GM18517 (cell line): ENCODE measurements around the gene MRPL3.
A peak's percentile ranks its signal among the peaks of the same experiment; 100 is the strongest.

Source experiments
- ATAC-seq: cut with Tn5 transposase; IDR thresholded peaks from one replicate; pipeline ENCODE4 v1.9.1; 2021; ENCODE audit warnings: mild to moderate bottlenecking, moderate library complexity; ENCODE audit not compliant: unreplicated experiment

The MRPL3 gene

GRCh38 chr3:131502530-131503319, at the start of gene MRPL3:
Gene MRPL3 (minus strand): TSS chr3:131502971. CDS start chr3:131502821, 150 bp downstream.
- peak; percentile 89 for ATAC-seq

GRCh38 chr3:131551761-131552160, 49.0 kb upstream of the MRPL3 start:
- no peak for ATAC-seq

- ATAC-seq = no peak
Measured at GRCh38 chr3:131550562-131551465, 48.0 kb upstream of the MRPL3 start.

- ATAC-seq = no peak
Measured at GRCh38 chr3:131549340-131549739, 46.6 kb upstream of the MRPL3 start.

GRCh38 chr3:131547585-131547984, 44.8 kb upstream of the MRPL3 start:
- ATAC-seq = no peak

GRCh38 chr3:131546441-131546840, 43.7 kb upstream of the MRPL3 start:
- no peak for ATAC-seq

- no peak for ATAC-seq
Measured at GRCh38 chr3:131544557-131544956, 41.8 kb upstream of the MRPL3 start.

GRCh38 chr3:131543714-131544113, 40.9 kb upstream of the MRPL3 start:
- ATAC-seq = no peak

- no peak for ATAC-seq
Measured at GRCh38 chr3:131541288-131541687, 38.5 kb upstream of the MRPL3 start.

- no peak for ATAC-seq
Measured at GRCh38 chr3:131540821-131541220, 38.0 kb upstream of the MRPL3 start.

GRCh38 chr3:131540143-131540542, 37.4 kb upstream of the MRPL3 start:
- ATAC-seq = no peak

- no peak for ATAC-seq
Measured at GRCh38 chr3:131538968-131539367, 36.2 kb upstream of the MRPL3 start.

- ATAC-seq = no peak
Measured at GRCh38 chr3:131537531-131537930, 34.8 kb upstream of the MRPL3 start.

GRCh38 chr3:131535596-131535995, 32.8 kb upstream of the MRPL3 start:
- no peak for ATAC-seq

- ATAC-seq = no peak
Measured at GRCh38 chr3:131535131-131535530, 32.4 kb upstream of the MRPL3 start.

GRCh38 chr3:131532645-131533044, 29.9 kb upstream of the MRPL3 start:
- no peak for ATAC-seq

- ATAC-seq = no peak
Measured at GRCh38 chr3:131530843-131531242, 28.1 kb upstream of the MRPL3 start.

GRCh38 chr3:131530388-131530787, 27.6 kb upstream of the MRPL3 start:
- ATAC-seq = no peak

GRCh38 chr3:131526801-131527347, 24.1 kb upstream of the MRPL3 start:
- ATAC-seq = no peak

GRCh38 chr3:131518680-131519079, 15.9 kb upstream of the MRPL3 start:
- no peak for ATAC-seq

GRCh38 chr3:131505421-131505820, 2.6 kb upstream of the MRPL3 start:
- no peak for ATAC-seq

- no peak for ATAC-seq
Measured at GRCh38 chr3:131503320-131503635, 507 bp upstream of the MRPL3 start.
